CD4-positive, alpha-beta T cell treated with Interferon gamma for 1 hour (primary cell): ENCODE data around the gene PEX19.
"Not testable (repeated sequence)": the region's sequence is repeated elsewhere in the genome, so short reads cannot be mapped to it uniquely, and the experiment has no call there.

ENCODE experiments used
- DNase-seq: peaks from one replicate; pipeline ENCODE4 v3.0.0-alpha.2; 2020

The PEX19 gene

GRCh38 chr1:160284782-160285344, at the start of gene PEX19:
PEX19 (minus strand) TSS chr1:160285133; CDS start chr1:160285124, 9 bp downstream.
- DNase-seq: peak; percentile 89

- no peak for DNase-seq
Observed at GRCh38 chr1:160332516-160332915, 47.6 kb upstream of the PEX19 start.

- no peak for DNase-seq
Observed at GRCh38 chr1:160330119-160330518, 45.2 kb upstream of the PEX19 start.

- no peak for DNase-seq
Observed at GRCh38 chr1:160328184-160328583, 43.3 kb upstream of the PEX19 start.

- no peak for DNase-seq
Observed at GRCh38 chr1:160326418-160326817, 41.5 kb upstream of the PEX19 start.

- no peak for DNase-seq
Observed at GRCh38 chr1:160325252-160325651, 40.3 kb upstream of the PEX19 start.

GRCh38 chr1:160322831-160323230, 37.9 kb upstream of the PEX19 start:
- DNase-seq: no peak

GRCh38 chr1:160315359-160315758, 30.4 kb upstream of the PEX19 start:
- no peak for DNase-seq

GRCh38 chr1:160309571-160309970, 24.6 kb upstream of the PEX19 start:
- DNase-seq: no peak

GRCh38 chr1:160309185-160309557, 24.2 kb upstream of the PEX19 start:
- DNase-seq: no peak

- DNase-seq: no peak
Observed at GRCh38 chr1:160308451-160309184, 23.7 kb upstream of the PEX19 start.

GRCh38 chr1:160307118-160307791, 22.3 kb upstream of the PEX19 start:
- peak; percentile 10 for DNase-seq

GRCh38 chr1:160300173-160300572, 15.2 kb upstream of the PEX19 start:
- no peak for DNase-seq

GRCh38 chr1:160296036-160296435, 11.1 kb upstream of the PEX19 start:
- no peak for DNase-seq

GRCh38 chr1:160293020-160293968, 8.4 kb upstream of the PEX19 start:
- DNase-seq: no peak

- DNase-seq: peak; percentile 71
Observed at GRCh38 chr1:160291248-160292220, 6.6 kb upstream of the PEX19 start.

GRCh38 chr1:160287769-160288168, 2.8 kb upstream of the PEX19 start:
- DNase-seq: not testable (repeated sequence)

GRCh38 chr1:160285506-160285905, 573 bp upstream of the PEX19 start:
- no peak for DNase-seq

- DNase-seq: no peak
Observed at GRCh38 chr1:160284220-160284781, 632 bp downstream of the PEX19 start.

- no peak for DNase-seq
Observed at GRCh38 chr1:160282807-160283206, 2.1 kb downstream of the PEX19 start.

- no peak for DNase-seq
Observed at GRCh38 chr1:160277987-160278386, 6.9 kb downstream of the PEX19 start.
